Stimulated activated CD4-positive, alpha-beta T cell treated with anti-CD3 and anti-CD28 coated beads, Interleukin-4, amount 100 ng/mL, for 48 hours (primary cell): Measurements from ENCODE around the gene COX7A2L.

ENCODE experiments used
- DNase-seq, 2 donors: peaks; one replicate each; pipeline ENCODE4 v3.0.0-alpha.2; 2020; ENCODE audit warnings: low read depth in 2 of 2

COX7A2L gene

DNA sequence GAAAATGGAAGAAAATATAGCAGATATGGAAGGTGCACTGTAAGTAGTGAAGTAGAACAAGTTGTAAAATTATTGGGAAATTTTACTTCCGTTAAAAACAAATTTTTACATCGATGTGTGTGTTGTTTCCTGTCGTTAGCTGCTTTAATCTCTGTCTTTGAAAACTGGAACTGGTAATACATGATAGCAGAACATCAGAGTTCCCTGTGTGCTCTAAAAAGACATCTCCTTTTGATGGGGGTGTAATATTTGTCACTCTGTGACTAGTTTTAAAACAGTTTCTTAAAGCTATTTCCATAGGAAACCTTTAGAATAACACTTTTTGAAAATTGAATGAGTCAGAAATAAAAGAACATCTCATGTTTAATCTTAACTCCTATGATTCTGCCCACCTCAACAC lies 43.5 kb downstream of the COX7A2L start:
- DNase-seq, result no peak

- no peak for DNase-seq
Observed at GRCh38 chr2:42316910-42317309, 44.1 kb downstream of the COX7A2L start.

DNA sequence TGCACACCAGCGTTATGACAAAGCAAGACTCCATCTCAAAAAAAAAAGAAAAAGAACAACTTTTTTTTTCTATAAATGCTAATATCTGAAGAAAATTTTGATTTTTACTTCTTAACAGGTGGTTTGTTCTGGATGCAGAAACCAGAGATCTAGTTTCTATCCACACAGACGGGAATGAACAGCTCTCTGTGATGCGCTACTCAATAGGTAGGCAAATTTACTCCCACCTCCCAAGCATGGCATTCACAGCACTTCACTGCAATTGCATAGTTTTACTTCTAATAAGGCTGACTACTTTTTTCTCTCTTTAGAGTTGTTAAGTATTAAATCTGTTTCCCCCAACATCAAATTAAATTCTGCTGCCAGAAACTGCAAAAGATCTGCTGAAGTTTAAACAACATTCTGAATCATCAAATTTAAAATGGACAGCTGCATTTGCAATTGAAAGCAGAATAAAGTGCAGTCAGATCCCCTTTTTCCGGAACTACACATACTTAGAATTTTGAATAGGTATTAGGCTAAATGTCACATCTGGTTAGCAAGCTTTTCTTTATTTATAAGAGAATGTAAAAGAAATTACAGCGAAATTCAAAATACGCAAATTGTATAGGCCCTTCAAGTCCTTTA lies 45.1 kb downstream of the COX7A2L start:
- no peak for DNase-seq

DNA sequence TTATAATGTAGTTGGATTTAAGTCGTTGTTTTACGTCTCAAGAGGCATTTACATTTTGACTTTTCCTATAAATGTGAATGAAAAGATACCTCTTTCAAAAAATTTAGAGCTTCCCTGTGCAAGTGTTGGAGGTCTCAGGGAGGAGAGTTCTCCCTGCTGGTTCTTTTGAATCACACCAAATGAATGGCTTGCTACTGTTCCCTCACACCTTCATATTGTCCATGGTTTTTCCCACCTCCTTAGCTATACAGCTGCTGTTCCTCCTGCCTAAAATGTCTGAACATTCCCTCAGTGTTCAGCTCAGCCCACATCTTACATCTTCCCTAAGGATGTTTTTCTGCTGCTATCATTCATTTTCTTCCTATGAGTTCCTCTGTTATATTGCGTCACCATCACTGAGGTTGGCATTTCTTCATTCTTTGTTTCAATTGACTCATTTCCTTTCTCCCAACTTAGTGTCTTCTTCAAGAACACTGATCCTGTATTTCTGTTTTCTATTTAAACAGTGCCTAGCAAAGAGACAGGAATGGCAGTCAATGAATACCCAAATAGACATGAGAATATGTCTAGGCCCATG lies 46.0 kb downstream of the COX7A2L start:
- no peak for DNase-seq

GRCh38 chr2:42312106-42312505 lies 48.9 kb downstream of the COX7A2L start:
- no peak for DNase-seq

DNA sequence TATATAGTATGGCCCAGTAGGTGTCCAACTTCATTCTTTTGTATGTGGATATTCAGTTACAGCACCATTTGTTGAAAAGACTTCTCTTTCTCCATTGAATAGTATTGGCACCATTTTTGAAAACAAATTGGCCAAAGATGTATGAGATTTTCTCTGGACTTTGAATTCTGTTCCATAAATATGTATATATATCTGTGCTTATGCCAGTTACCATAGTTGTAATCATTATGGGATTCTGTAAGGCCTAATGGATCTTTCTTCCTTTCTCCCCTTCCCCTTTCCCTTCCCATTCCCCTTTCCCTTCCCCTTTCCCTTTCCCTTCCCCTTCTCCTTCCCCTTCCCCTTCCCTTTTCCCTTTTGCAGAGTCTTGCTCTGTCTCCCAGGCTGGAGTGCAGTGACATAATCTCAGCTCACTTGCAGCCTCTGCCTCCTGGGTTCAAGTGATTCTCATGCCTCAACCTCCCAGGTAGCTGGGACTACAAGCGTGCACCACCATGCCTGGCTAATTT lies 51.0 kb downstream of the COX7A2L start:
- no peak for DNase-seq

DNA sequence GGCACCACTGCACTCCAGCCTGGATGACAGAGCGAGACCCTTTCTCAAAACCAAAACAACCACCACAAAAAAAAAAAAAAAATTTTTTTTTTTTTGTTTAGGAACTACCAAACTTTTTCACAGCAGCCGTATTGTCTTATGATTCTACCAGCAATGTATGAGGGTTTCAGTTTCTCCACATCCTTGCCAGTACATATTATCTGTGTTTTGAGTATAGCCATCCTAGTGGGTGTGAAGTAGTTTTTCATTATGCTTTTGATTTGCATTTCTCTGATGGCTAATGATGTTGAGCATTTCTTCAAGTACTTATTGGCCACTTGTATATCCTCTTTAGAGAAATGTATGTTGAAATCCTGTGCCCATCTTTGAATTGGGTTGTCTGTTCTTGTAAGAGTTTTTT lies 51.7 kb downstream of the COX7A2L start:
- no peak for DNase-seq

DNA sequence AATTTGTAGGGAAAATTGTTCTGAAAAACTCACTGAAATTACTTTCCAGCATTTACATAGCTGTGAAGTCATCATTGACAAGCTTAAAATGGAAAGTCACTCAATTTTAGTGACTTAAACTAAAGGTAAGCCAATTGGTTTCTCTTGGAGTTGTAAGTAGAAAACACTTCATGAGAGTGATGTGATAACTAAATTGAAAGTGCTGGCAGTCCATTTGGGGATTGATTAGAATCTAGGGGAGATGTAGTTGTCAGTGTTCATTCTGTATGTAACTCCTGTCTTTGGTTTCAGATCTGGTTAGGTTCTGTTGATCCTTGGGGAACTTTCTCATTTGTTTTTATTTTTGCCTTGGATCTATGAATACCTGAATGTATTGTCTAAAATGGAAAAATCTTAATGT lies 53.8 kb downstream of the COX7A2L start:
- DNase-seq, result no peak

DNA sequence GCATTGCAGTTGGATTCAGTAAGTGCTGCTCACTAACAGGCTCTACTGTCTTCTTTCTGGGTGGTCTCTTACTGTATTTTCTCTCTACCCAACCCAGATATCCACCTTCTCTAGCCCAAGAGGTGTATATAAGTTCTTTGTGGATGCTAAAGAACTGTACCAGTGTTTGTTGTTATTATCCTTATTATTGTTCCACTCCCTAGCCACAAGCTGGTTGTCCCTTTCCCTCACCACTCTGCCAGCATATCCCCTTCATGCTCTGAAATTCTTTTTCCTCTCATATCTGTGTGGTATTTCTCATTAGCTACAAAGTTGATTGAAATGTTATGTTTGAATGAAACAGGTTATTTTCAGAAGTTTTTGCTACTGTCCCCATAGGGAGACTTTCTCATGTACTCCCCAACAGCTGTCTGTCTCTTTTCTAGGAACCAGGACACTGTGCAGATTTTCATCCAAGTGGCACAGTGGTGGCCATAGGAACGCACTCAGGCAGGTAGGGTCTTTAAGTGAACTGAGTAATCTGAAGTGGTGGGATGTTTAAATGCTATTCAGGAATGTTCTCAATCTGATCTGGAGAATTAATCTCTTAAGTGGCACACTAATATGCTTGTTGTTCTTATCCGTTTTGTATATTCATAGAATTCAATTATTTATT lies 56.8 kb downstream of the COX7A2L start:
- no peak for DNase-seq

- DNase-seq, result no peak
Observed at GRCh38 chr2:42303252-42303651, 57.8 kb downstream of the COX7A2L start.

DNA sequence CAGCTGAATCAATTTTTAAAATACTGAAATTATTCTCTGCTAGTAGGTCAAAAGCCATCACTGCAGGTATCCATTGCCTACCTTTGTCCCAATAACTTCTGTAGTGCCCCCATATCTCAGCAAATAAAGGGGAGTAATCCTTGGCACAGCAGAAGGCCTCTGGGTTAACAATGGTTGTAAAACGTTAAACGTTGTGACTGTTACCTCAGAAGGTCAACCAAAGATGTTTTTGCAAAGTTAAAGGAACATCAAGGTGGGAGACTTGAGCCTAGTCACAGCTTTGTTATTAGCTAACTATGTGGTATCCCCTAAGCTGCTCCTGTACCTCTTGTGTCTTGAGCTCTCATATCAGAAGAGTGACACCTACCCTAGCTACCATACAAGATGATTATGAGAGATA lies 60.5 kb downstream of the COX7A2L start:
- no peak for DNase-seq
